Ectodermal cell (in vitro differentiated cells): Measurements from ENCODE around the gene CHST3.

ENCODE experiments used
- H3K27ac ChIP-seq: 2 replicates; pipeline ENCODE4 v1.7.0; 2013; ENCODE audit warnings: mild to moderate bottlenecking, low read depth, low read length; ENCODE audit not compliant: insufficient read depth, poor library complexity, severe bottlenecking
- H3K27me3 ChIP-seq: 2 replicates; pipeline ENCODE4 v1.7.0; 2013; ENCODE audit warnings: mild to moderate bottlenecking, low read length; ENCODE audit not compliant: insufficient read depth, control insufficient read depth, poor library complexity, severe bottlenecking
- H3K36me3 ChIP-seq: one replicate; pipeline ENCODE4 v1.7.0; 2013; ENCODE audit warnings: low read length; ENCODE audit not compliant: control insufficient read depth, insufficient read depth
- H3K4me1 ChIP-seq: one replicate; pipeline ENCODE4 v1.7.0; 2013; ENCODE audit warnings: low read length; ENCODE audit not compliant: control insufficient read depth, insufficient read depth
- H3K4me3 ChIP-seq: 2 replicates; pipeline ENCODE4 v1.7.0; 2013; ENCODE audit warnings: low read depth, low read length, control low read depth; ENCODE audit not compliant: insufficient read depth
- H3K9me3 ChIP-seq: 2 replicates; pipeline ENCODE4 v1.7.0; 2013; ENCODE audit warnings: mild to moderate bottlenecking, low read length, moderate library complexity; ENCODE audit not compliant: control insufficient read depth
- WGBS, 2 experiments: methylation state at CpG; one replicate each; pipeline ENCODE4 v1.1.7; 2013; ENCODE audit warnings: missing lambda C conversion rate in 2 of 2; 5-methylcytosine and 5-hydroxymethylcytosine counted together

CHST3 gene

GRCh38 chr10:71948496-71949067, 15.6 kb upstream of the CHST3 start:
- no peaks in the 10 kb centered on the region for H3K4me1 ChIP-seq
- H3K9me3 ChIP-seq: no peaks in the 10 kb centered on the region
- no peaks in the 10 kb centered on the region for H3K36me3 ChIP-seq
- WGBS, 2 experiments: 82 to 89% methylated on average over 6 of the region's 6 CpGs
- H3K27ac ChIP-seq: no peak overlapping the region
- H3K27me3 ChIP-seq: no peaks in the 10 kb centered on the region
- no peak overlapping the region for H3K4me3 ChIP-seq

- no peak overlapping the region for H3K4me3 ChIP-seq
- no peak overlapping the region for H3K27ac ChIP-seq
- no peaks in the 10 kb centered on the region for H3K4me1 ChIP-seq
- no peaks in the 10 kb centered on the region for H3K9me3 ChIP-seq
- H3K27me3 ChIP-seq: no peaks in the 10 kb centered on the region
- H3K36me3 ChIP-seq: no peaks in the 10 kb centered on the region
- WGBS, 2 experiments: 86 to 89% methylated on average over 6 of the region's 6 CpGs
Observed at GRCh38 chr10:71950683-71951082, 13.5 kb upstream of the CHST3 start.

GRCh38 chr10:71952745-71953144, 11.4 kb upstream of the CHST3 start:
- Histone ChIP-seq H3K4me1 (no peaks in the 10 kb centered on the region), H3K4me3 (no peak overlapping the region), H3K9me3 (no peaks in the 10 kb centered on the region), H3K27me3 (no peaks in the 10 kb centered on the region), H3K27ac (no peak overlapping the region), H3K36me3 (no peaks in the 10 kb centered on the region)
- 58 to 61% methylated on average over 3 of the region's 3 CpGs for WGBS, 2 experiments

GRCh38 chr10:71957546-71958275, 6.5 kb upstream of the CHST3 start:
- 86 to 87% methylated on average over 9 of the region's 9 CpGs for WGBS, 2 experiments
- no peaks in the 10 kb centered on the region for H3K9me3 ChIP-seq
- H3K27ac ChIP-seq: no peak overlapping the region
- H3K4me1 ChIP-seq: no peaks in the 10 kb centered on the region
- peaks cover 6% of the 10 kb centered on the region for H3K27me3 ChIP-seq
- H3K36me3 ChIP-seq: no peaks in the 10 kb centered on the region
- no peak overlapping the region for H3K4me3 ChIP-seq

- Histone ChIP-seq H3K27me3 (peaks cover 24% of the 10 kb centered on the region), H3K9me3 (no peaks in the 10 kb centered on the region), H3K36me3 (no peaks in the 10 kb centered on the region), H3K4me1 (no peaks in the 10 kb centered on the region), H3K4me3 (no peak overlapping the region), H3K27ac (no peak overlapping the region)
- 91% methylated on average over 3 of the region's 3 CpGs for WGBS, 2 experiments
Observed at GRCh38 chr10:71959526-71959925, 4.7 kb upstream of the CHST3 start.

GRCh38 chr10:71961831-71962230, 2.4 kb upstream of the CHST3 start:
- H3K27me3 ChIP-seq: peaks cover 44% of the 10 kb centered on the region
- no peaks in the 10 kb centered on the region for H3K9me3 ChIP-seq
- peaks cover 14% of the 10 kb centered on the region for H3K4me1 ChIP-seq
- 85 to 89% methylated on average over 10 of the region's 10 CpGs for WGBS, 2 experiments
- H3K4me3 ChIP-seq: no peak overlapping the region
- H3K36me3 ChIP-seq: no peaks in the 10 kb centered on the region
- H3K27ac ChIP-seq: no peak overlapping the region

- H3K36me3 ChIP-seq: no peaks in the 10 kb centered on the region
- peaks cover 44% of the 10 kb centered on the region for H3K27me3 ChIP-seq
- H3K9me3 ChIP-seq: no peaks in the 10 kb centered on the region
- peaks cover 14% of the 10 kb centered on the region for H3K4me1 ChIP-seq
- 94 to 97% methylated on average over 5 to 6 of the region's 6 CpGs for WGBS, 2 experiments
- H3K27ac ChIP-seq: no peak overlapping the region
- H3K4me3 ChIP-seq: no peak overlapping the region
Observed at GRCh38 chr10:71962901-71963300, 1.3 kb upstream of the CHST3 start.

- H3K27me3 ChIP-seq: peaks cover 44% of the 10 kb centered on the region
- H3K4me3 ChIP-seq: peak overlapping the region; percentile 62
- H3K4me1 ChIP-seq: peaks cover 14% of the 10 kb centered on the region
- WGBS, 2 experiments: 19 to 21% methylated on average over 42 of the region's 42 CpGs
- H3K9me3 ChIP-seq: no peaks in the 10 kb centered on the region
- no peaks in the 10 kb centered on the region for H3K36me3 ChIP-seq
- no peak overlapping the region for H3K27ac ChIP-seq
Observed at GRCh38 chr10:71963351-71964097, 671 bp upstream of the CHST3 start.

- peaks cover 17% of the 10 kb centered on the region for H3K4me1 ChIP-seq
- H3K4me3 ChIP-seq: peak overlapping the region; percentile 62
- 4 to 5% methylated on average over 48 of the region's 48 CpGs for WGBS, 2 experiments
- no peaks in the 10 kb centered on the region for H3K36me3 ChIP-seq
- no peaks in the 10 kb centered on the region for H3K9me3 ChIP-seq
- H3K27me3 ChIP-seq: peaks cover 44% of the 10 kb centered on the region
- no peak overlapping the region for H3K27ac ChIP-seq
Observed at GRCh38 chr10:71964743-71965515, 734 bp downstream of the CHST3 start.

- Histone ChIP-seq H3K27ac (no peak overlapping the region), H3K4me3 (peak overlapping the region; percentile 62), H3K36me3 (no peaks in the 10 kb centered on the region), H3K27me3 (peaks cover 44% of the 10 kb centered on the region), H3K9me3 (no peaks in the 10 kb centered on the region), H3K4me1 (peaks cover 22% of the 10 kb centered on the region)
- 73 to 78% methylated on average over 4 of the region's 4 CpGs for WGBS, 2 experiments
Observed at GRCh38 chr10:71965623-71966022, 1.4 kb downstream of the CHST3 start.
